D721Med (cell line): Measurements from ENCODE around the gene SETD7.

Experiments used
- DNase-seq: peaks from one replicate; pipeline ENCODE4 v3.0.0; 2011; ENCODE audit warnings: low spot score; ENCODE audit not compliant: insufficient read length
- FAIRE-seq: peaks from 2 replicates; lab custom pipeline; 2011; peaks lifted over from hg19 to GRCh38; lab: Jason Lieb, UNC
- CTCF ChIP-seq: IDR thresholded peaks from 2 replicates; pipeline ENCODE4 v1.5.1; 2012; ENCODE audit warnings: mild to moderate bottlenecking, control low read depth; ENCODE audit not compliant: insufficient read depth; ENCODE audit errors: missing control alignments

SETD7 gene

GRCh38 chr4:139556071-139556723 lies at the start of gene SETD7:
SETD7 (minus strand) TSS chr4:139556219; CDS start chr4:139556137, 82 bp downstream.
- TF ChIP-seq CTCF = no peak
- no peak for FAIRE-seq
- DNase-seq = no peak

- TF ChIP-seq CTCF = no peak
- no peak for FAIRE-seq
- no peak for DNase-seq
Observed at GRCh38 chr4:139605516-139605915, 49.5 kb upstream of the SETD7 start.

- TF ChIP-seq CTCF = peak; percentile 84
- peak; percentile 67 for FAIRE-seq
- no peak for DNase-seq
Observed at GRCh38 chr4:139603576-139604410, 47.8 kb upstream of the SETD7 start.

GRCh38 chr4:139602776-139603360 lies 46.8 kb upstream of the SETD7 start:
- FAIRE-seq (peak; percentile 21), DNase-seq (no peak)
- TF ChIP-seq CTCF = no peak

GRCh38 chr4:139600662-139601061 lies 44.6 kb upstream of the SETD7 start:
- TF ChIP-seq CTCF = no peak
- no peak for DNase-seq
- no peak for FAIRE-seq

- no peak for TF ChIP-seq CTCF
- no peak for DNase-seq
- no peak for FAIRE-seq
Observed at GRCh38 chr4:139599594-139600374, 43.8 kb upstream of the SETD7 start.
